HG03060 (cell line): Measurements from ENCODE around the gene FTCDNL1.

Source experiments
- ATAC-seq: cut with Tn5 transposase; IDR thresholded peaks from one replicate; pipeline ENCODE4 v1.9.1; 2021; ENCODE audit warnings: low read depth, moderate number of reproducible peaks; ENCODE audit not compliant: unreplicated experiment

Gene FTCDNL1

GRCh38 chr2:199792381-199792780 lies 58.6 kb downstream of the FTCDNL1 start:
- no peak for ATAC-seq

DNA sequence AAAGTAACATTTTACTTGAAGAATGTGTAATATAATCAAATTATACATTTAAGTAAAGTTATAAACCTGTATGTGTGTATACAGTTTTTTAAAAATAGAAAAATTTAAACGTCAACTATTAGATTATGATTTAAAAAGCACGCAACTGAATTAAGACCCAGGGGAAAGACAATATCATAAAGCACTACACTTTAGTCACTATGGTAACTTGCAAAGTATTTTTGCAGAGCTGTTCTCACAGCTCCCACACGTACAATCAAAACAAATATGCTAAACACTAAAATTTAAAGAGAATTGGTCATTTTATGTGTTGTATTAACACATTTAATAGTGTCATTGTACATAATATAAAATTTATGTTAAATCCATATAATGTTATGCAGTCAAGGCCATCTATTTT lies 59.7 kb downstream of the FTCDNL1 start:
- no peak for ATAC-seq

- no peak for ATAC-seq
Measured at GRCh38 chr2:199784512-199784911, 66.5 kb downstream of the FTCDNL1 start.

GRCh38 chr2:199779589-199779988 lies 71.4 kb downstream of the FTCDNL1 start:
- ATAC-seq, result no peak

DNA sequence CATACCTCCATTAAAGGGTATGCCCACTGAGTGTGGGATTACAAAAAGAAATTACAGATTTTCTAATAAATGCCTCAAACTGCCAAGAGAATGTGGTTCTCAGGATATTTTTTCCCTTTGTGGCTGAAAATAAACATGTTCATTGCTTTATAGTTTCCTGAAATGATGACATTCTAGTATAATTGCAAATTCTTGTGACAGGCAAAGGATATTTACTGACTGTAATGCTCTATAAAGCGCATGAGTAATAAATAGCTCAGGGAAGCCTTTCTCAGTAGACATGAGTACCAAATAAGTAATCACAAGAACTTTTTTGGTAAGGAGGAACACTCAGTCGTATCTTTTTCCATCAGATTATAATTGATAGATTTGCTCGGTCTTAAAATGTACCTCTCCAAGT lies 72.3 kb downstream of the FTCDNL1 start:
- no peak for ATAC-seq

- no peak for ATAC-seq
Measured at GRCh38 chr2:199777916-199778315, 73.1 kb downstream of the FTCDNL1 start.

DNA sequence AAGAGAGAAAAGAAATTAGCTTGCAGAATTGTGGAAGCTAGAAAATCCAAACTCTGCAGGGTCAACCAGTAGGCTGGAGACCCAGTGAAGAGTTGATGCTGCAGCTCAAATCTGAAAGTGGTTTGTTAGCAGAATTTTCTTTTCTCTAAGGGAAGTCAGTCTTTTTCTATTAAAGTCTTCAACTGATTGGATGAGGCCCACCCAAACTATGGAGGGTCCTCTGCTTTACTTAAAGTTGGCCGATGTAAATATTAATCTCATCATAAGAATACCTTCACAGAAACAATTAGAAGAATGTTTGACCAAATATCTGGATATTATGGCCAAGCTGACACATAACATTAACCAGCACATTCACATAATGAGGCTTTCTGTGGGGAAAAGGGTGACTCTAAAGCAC lies 73.7 kb downstream of the FTCDNL1 start:
- no peak for ATAC-seq

- ATAC-seq, result no peak
Measured at GRCh38 chr2:199775267-199775666, 75.7 kb downstream of the FTCDNL1 start.

GRCh38 chr2:199772035-199772976 lies 78.7 kb downstream of the FTCDNL1 start:
- ATAC-seq, result no peak

GRCh38 chr2:199770716-199771115 lies 80.3 kb downstream of the FTCDNL1 start:
- ATAC-seq, result no peak

GRCh38 chr2:199765646-199766045 lies 85.3 kb downstream of the FTCDNL1 start:
- no peak for ATAC-seq

- ATAC-seq, result no peak
Measured at GRCh38 chr2:199764273-199764800, 86.7 kb downstream of the FTCDNL1 start.

DNA sequence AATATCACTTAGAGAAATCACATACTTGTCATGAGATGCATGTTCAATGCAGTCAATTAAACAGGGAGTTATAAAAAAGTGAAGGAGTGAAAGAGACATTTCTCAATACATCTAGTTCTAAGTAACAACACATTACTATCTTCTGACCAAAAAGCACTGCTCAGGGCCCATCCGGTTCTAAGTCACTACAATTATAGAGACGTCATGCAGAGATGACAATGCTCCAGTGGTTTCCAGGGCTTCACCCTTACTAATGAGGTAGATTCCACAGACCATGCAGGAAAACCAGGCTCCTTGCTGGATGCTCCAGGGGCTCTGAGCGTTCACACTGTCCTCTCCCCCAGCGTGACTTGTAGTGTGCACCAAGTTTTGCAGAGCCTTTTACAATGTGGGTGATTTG lies 88.0 kb downstream of the FTCDNL1 start:
- ATAC-seq, result no peak

DNA sequence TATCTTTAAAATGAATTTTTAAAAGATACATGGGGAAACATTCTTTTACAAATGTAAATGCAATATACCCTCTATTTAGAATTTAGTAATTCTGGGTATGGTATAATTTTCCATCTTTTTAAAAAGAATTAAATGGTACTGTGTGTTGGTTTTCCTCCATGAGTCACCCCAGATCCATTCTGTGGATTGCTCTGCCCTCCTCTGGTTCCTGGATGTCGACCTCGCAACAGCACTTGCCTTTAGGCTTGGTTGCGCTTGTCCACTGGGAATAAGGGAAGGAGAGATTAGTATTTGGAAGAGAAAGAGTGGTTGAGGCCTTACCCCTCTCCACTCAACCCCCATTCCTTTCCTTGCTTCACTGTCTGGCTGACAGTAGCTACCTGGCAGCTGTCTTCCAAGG lies 90.4 kb downstream of the FTCDNL1 start:
- ATAC-seq, result no peak

DNA sequence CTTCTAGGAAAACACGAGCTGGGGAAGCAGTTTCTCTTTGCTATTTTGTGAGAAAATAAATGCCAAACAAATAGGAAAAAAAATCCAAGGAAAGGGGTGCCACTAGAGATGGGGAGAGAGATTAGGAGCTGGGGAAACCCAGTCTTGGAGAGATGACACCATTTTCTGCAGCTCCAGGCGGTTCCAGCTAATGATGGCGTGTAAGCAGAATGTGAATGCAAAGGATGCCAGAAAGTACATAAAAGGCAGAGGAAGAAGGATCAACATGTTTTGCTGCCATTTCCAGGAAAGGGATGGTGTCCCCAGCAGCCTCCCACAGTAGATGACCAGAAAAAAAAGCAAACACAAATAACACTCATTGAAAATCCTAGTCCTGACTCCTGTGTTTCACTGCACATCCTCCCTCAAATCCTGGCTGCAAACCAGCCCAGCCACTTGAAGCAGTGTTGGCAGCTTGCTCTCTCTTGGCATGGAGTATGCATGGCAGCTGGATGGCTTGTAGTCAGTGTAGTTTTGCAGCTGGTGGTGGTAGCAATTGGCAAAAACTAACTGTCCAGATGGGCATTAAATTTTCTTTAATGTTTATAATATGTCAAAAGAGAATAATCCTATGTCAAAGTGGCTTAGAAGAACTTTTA lies 93.6 kb downstream of the FTCDNL1 start:
- ATAC-seq, result no peak

DNA sequence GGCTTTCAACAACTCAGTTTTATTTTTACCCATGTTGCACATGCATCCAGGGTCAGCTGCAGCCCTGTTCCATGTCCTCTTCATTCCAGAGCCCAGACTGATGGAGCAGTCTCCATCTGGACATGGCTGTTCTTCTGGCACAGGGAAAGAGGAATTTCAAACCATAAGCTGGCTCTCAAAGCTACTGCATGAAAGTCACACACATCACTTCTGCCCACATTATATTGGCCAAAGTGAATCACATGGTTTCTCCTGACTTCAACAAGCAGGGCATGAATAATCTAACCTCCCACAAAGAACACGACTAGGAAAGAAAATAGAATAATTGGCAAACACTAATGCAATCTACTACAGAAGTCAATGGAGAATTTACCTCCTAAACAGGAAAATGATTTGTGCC lies 94.2 kb downstream of the FTCDNL1 start:
- ATAC-seq, result no peak

DNA sequence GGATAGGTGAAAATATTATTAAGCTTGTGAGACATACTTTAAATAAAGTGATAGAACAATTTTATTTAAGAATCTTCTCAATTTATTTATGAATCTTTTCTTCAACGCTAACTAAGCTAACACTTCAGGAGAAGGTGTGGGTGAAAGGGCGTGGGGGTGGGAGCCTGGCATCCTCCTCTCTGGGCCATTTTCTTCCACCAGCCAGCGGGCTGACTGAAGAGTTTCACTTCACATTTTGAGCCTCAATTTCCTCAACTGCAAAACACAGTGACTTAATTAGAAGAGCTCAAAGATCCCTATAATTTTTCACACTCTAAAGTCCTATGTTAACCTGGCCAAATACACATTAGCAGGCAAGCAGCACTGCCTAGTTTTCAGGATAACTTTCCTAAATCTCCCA lies 94.8 kb downstream of the FTCDNL1 start:
- ATAC-seq, result no peak

DNA sequence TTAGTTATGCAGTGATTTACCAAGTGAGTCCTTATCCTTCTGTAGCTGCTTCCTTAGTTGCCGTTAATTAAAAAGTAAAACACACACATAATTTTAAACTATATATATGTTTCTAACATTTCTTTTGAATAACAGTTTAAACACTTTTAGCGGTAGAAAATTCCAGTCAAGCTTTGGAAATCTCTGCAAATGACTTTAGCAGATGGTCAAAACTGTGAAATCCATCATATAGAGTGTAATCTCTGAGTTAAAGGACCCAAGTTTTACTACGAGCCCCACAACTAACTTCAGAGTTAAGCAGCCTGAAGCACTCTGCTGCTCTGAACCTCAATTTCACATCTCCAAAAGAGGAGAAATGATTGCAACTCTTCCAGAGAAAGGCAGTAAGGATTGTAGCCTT lies 96.2 kb downstream of the FTCDNL1 start:
- ATAC-seq, result no peak

DNA sequence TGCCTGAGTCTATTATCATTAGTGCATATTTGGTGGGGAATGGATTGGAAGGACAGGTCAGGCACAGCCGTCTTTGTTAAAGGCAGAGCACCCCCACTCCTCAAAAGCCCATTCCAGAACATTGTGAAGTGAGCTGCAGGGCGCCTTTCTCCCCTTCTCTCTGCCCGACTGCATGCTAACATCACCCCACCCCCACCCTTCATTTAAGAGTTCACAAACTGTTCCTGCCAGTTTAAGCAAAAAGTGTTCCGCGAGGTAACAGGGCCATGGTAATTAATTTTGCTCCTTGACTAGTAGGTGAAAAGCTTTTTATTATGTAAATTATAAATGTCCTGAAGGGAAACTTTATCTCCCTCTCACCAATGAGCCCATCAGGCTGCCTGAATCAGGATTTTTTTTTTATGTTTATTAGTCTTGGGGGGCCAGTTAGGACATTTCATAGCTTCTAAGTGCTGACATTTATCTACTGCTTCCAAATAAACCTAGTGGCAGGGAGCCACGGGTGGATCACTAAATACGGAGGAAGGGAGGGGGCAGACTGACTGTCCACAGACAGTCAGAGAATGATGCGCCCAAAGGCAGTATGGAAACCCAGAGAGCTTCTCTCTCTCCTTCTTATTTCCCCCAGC lies 99.4 kb downstream of the FTCDNL1 start:
- no peak for ATAC-seq

- no peak for ATAC-seq
Measured at GRCh38 chr2:199749571-199749970, 101.4 kb downstream of the FTCDNL1 start.

DNA sequence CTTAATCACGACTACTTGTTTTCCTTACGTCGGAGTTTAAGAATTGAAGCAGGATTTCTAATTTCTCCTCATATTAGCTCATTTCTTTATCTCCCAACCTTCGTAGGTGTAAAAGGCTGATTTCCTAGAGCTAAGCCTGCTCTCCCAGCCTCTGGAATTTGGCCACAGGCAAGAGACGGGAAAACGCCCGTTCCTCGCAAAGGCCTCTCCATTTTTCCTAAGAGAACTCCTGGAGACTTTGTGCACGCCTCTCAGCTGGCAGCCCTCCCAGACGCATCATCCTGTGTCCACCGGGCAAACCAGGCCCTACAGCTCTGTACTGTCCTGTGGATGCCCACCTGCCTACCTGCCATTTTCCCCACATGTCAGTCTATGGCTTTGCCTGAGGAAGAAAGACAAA lies 106.3 kb downstream of the FTCDNL1 start:
- ATAC-seq, result no peak
